ENCODE measurements around the gene ATP2A1. TPM values are rescaled to one million over a fixed set of nuclear protein-coding genes. Genes with fewer than 3 reads are reported as not detected.
"Not testable (repeated sequence)": the region's sequence is repeated elsewhere in the genome, so short reads cannot be mapped to it uniquely, and the experiment has no call there.

ATP2A1 gene
- polyA plus RNA-seq, 10 donors = 114 to 770 (median 490) TPM

- no peak for DNase-seq
Measured at GRCh38 chr16:28880589-28880915, 2.3 kb downstream of the ATP2A1 start.

- DNase-seq = no peak
Measured at GRCh38 chr16:28880955-28881354, 2.7 kb downstream of the ATP2A1 start.

GRCh38 chr16:28881565-28881964 is 3.3 kb downstream of the ATP2A1 start:
- DNase-seq = not testable (repeated sequence)

GRCh38 chr16:28882551-28883160 is 4.4 kb downstream of the ATP2A1 start:
- peak; percentile 54 to 70 (median 55) for DNase-seq

GRCh38 chr16:28883221-28883996 is 5.1 kb downstream of the ATP2A1 start:
- DNase-seq = no peak

GRCh38 chr16:28884045-28884444 is 5.8 kb downstream of the ATP2A1 start:
- no peak for DNase-seq

GRCh38 chr16:28886945-28887344 is 8.7 kb downstream of the ATP2A1 start:
- no peak for DNase-seq

- DNase-seq = not testable (repeated sequence)
Measured at GRCh38 chr16:28890355-28890754, 12.1 kb downstream of the ATP2A1 start.

GRCh38 chr16:28891964-28892890 is 13.9 kb downstream of the ATP2A1 start:
- DNase-seq = no peak

GRCh38 chr16:28893291-28893690 is 15.0 kb downstream of the ATP2A1 start:
- DNase-seq = no peak

- DNase-seq = no peak
Measured at GRCh38 chr16:28895609-28896008, 17.3 kb downstream of the ATP2A1 start.

- no peak for DNase-seq
Measured at GRCh38 chr16:28897826-28898225, 19.5 kb downstream of the ATP2A1 start.

- no peak for DNase-seq
Measured at GRCh38 chr16:28898266-28898665, 20.0 kb downstream of the ATP2A1 start.

- DNase-seq = no peak
Measured at GRCh38 chr16:28898942-28899341, 20.7 kb downstream of the ATP2A1 start.

- DNase-seq = no peak
Measured at GRCh38 chr16:28899882-28900590, 21.7 kb downstream of the ATP2A1 start.

GRCh38 chr16:28900601-28901000 is 22.3 kb downstream of the ATP2A1 start:
- DNase-seq = no peak

GRCh38 chr16:28901862-28902261 is 23.6 kb downstream of the ATP2A1 start:
- no peak for DNase-seq

GRCh38 chr16:28902909-28903308 is 24.6 kb downstream of the ATP2A1 start:
- DNase-seq = no peak

GRCh38 chr16:28903344-28904042 is 25.2 kb downstream of the ATP2A1 start:
- no peak for DNase-seq

- no peak for DNase-seq
Measured at GRCh38 chr16:28904363-28904762, 26.1 kb downstream of the ATP2A1 start.

GRCh38 chr16:28904828-28905227 is 26.5 kb downstream of the ATP2A1 start:
- DNase-seq = no peak

Measured in muscle of back (tissue), 11 donors.